ENCODE measurements around the gene MPZL1.

MPZL1 gene

GRCh38 chr1:167695756-167696561 is 25.8 kb upstream of the MPZL1 start:
- no peak for DNase-seq

- DNase-seq, result no peak
These were observed 24.1 kb upstream of the MPZL1 start for GRCh38 chr1:167697667-167698141.

- DNase-seq, result no peak
These were observed 23.5 kb upstream of the MPZL1 start for GRCh38 chr1:167698313-167698712.

- no peak for DNase-seq
These were observed 20.3 kb upstream of the MPZL1 start for GRCh38 chr1:167701510-167701909.

GRCh38 chr1:167703557-167703956 is 18.2 kb upstream of the MPZL1 start:
- DNase-seq, result no peak

GRCh38 chr1:167704715-167705114 is 17.1 kb upstream of the MPZL1 start:
- no peak for DNase-seq

GRCh38 chr1:167705250-167705649 is 16.5 kb upstream of the MPZL1 start:
- DNase-seq, result no peak

- no peak for DNase-seq
These were observed 15.4 kb upstream of the MPZL1 start for GRCh38 chr1:167706363-167706762.

- no peak for DNase-seq
These were observed 14.6 kb upstream of the MPZL1 start for GRCh38 chr1:167706931-167707877.

GRCh38 chr1:167707942-167708341 is 13.8 kb upstream of the MPZL1 start:
- no peak for DNase-seq

GRCh38 chr1:167708940-167709389 is 12.8 kb upstream of the MPZL1 start:
- no peak for DNase-seq

- no peak for DNase-seq
These were observed 10.9 kb upstream of the MPZL1 start for GRCh38 chr1:167710836-167711235.

GRCh38 chr1:167711797-167712196 is 10.0 kb upstream of the MPZL1 start:
- no peak for DNase-seq

- DNase-seq, result no peak
These were observed 8.3 kb upstream of the MPZL1 start for GRCh38 chr1:167713330-167714081.

GRCh38 chr1:167714098-167714438 is 7.7 kb upstream of the MPZL1 start:
- DNase-seq, result no peak

GRCh38 chr1:167714439-167715156 is 7.2 kb upstream of the MPZL1 start:
- peak; percentile 75 for DNase-seq

GRCh38 chr1:167715157-167715999 is 6.4 kb upstream of the MPZL1 start:
- peak; percentile 77 for DNase-seq

- no peak for DNase-seq
These were observed 5.8 kb upstream of the MPZL1 start for GRCh38 chr1:167716000-167716271.

GRCh38 chr1:167717351-167717750 is 4.4 kb upstream of the MPZL1 start:
- no peak for DNase-seq

- no peak for DNase-seq
These were observed 2.7 kb upstream of the MPZL1 start for GRCh38 chr1:167718914-167719691.
